Activated naive CD8-positive, alpha-beta T cell treated with anti-CD3 and anti-CD28 coated beads, Interleukin-2, amount 10 ng/mL, durations not matched to agents 7 days and 5 days (primary cell): ENCODE measurements around the gene BAG2. TPM values are rescaled to one million over a fixed set of nuclear protein-coding genes. Genes with fewer than 3 reads are reported as not detected.

Experiments
- ATAC-seq: fragments of 150-1000 bp; cut with Tn5 transposase; one replicate; pipeline ENCODE4 v1.10.0; 2021; ENCODE audit warnings: low read depth, moderate library complexity
- POLR2A ChIA-PET: fragments of 350-600 bp; sonication (Branson Sonifier 250); formaldehyde crosslinking; loops from one replicate; lab custom pipeline; 2021; ENCODE audit warnings: antibody characterized with exemption; lab: Charles Lee
- DNase-seq: peaks from one replicate; pipeline ENCODE4 v3.0.0; 2021
- H3K27ac Mint-ChIP-seq: one replicate; pipeline ENCODE4 v1.8.0; 2022; ENCODE audit warnings: mild to moderate bottlenecking, mixed read lengths
- H3K27me3 Mint-ChIP-seq: one replicate; pipeline ENCODE4 v1.8.0; 2022; ENCODE audit warnings: mild to moderate bottlenecking, moderate library complexity, mixed read lengths
- H3K36me3 Mint-ChIP-seq: one replicate; pipeline ENCODE4 v1.8.0; 2021; ENCODE audit warnings: mild to moderate bottlenecking, mixed read lengths
- H3K4me1 Mint-ChIP-seq: one replicate; pipeline ENCODE4 v1.8.0; 2021; ENCODE audit warnings: mixed read lengths
- H3K4me3 Mint-ChIP-seq: one replicate; pipeline ENCODE4 v1.8.0; 2022; ENCODE audit warnings: mild to moderate bottlenecking, moderate library complexity, mixed read lengths
- H3K9me3 Mint-ChIP-seq: one replicate; pipeline ENCODE4 v1.8.0; 2021; ENCODE audit warnings: mixed read lengths
- total RNA-seq, 2 experiments: library from RNA; stranded (reverse); gene quantifications; one replicate each; pipeline ENCODE4 v1.2.3, GENCODE V29; 2021

The BAG2 gene
- total RNA-seq, 2 experiments from 2014 or later: 7.3 to 7.6 TPM

- H3K27ac Mint-ChIP-seq: no peak overlapping the region
- no peak overlapping the region for H3K4me3 Mint-ChIP-seq
- ATAC-seq: no peak
- no peak for DNase-seq
- H3K36me3 Mint-ChIP-seq: peaks cover 27% of the 10 kb centered on the region
- H3K27me3 Mint-ChIP-seq: no peaks in the 10 kb centered on the region
- peaks cover 3% of the 10 kb centered on the region for H3K4me1 Mint-ChIP-seq
- H3K9me3 Mint-ChIP-seq: peaks cover 2% of the 10 kb centered on the region
- POLR2A ChIA-PET: no interaction called here
These were observed 13.5 kb upstream of the BAG2 start for GRCh38 chr6:57158658-57159057.

DNA sequence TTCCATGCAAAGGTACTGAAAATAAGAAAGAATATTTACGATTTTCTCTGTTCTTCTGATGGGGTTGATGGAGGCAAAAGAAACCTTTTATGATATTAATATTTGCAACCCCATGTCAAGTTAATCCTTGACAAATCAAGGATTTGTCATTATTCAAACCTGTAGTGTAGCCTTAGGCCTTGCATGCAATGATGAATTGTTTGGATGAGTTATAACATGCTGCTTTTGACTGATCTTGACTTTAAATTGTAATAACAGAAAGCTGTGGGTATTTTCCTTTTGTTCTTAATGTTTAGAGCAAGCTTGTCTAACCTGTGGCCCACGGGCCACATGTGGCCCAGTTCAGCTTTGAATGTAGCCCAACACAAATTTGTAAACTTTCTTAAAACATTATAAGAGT is 13.0 kb upstream of the BAG2 start:
- peaks cover 3% of the 10 kb centered on the region for H3K4me1 Mint-ChIP-seq
- ATAC-seq: no peak
- peaks cover 4% of the 10 kb centered on the region for H3K9me3 Mint-ChIP-seq
- no peak overlapping the region for H3K27ac Mint-ChIP-seq
- no peak for DNase-seq
- POLR2A ChIA-PET: no interaction called here
- H3K27me3 Mint-ChIP-seq: no peaks in the 10 kb centered on the region
- H3K4me3 Mint-ChIP-seq: no peak overlapping the region
- H3K36me3 Mint-ChIP-seq: peaks cover 32% of the 10 kb centered on the region

- peaks cover 47% of the 10 kb centered on the region for H3K36me3 Mint-ChIP-seq
- no peak overlapping the region for H3K27ac Mint-ChIP-seq
- H3K4me3 Mint-ChIP-seq: no peak overlapping the region
- H3K27me3 Mint-ChIP-seq: no peaks in the 10 kb centered on the region
- ATAC-seq (no peak), DNase-seq (no peak)
- POLR2A ChIA-PET: interaction anchor here (1.7 kb wide), 1 partner anchor 10 kb away, joined by 6 read pairs; the partner anchor contains the start of gene BAG2
- H3K9me3 Mint-ChIP-seq: peaks cover 11% of the 10 kb centered on the region
- peaks cover 3% of the 10 kb centered on the region for H3K4me1 Mint-ChIP-seq
These were observed 10.1 kb upstream of the BAG2 start for GRCh38 chr6:57162028-57162427.

DNA sequence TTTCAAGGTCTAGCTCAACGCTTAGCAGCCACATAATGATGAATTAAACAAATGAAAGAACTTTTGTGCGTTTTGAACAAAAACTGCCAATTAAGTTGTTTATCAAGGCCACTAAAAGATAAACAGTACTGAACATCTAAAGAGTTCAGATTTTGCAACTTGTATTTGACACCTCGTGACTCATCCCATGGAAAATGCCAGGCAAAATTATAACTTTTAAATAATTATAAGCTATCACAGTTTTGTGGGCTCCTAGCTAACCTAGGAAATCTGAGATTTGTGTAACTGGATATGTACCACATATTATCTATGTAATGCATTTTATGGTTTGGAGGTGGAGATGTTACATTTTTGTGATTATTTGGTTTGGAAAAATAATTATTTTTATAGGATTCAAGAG is 9.6 kb upstream of the BAG2 start:
- H3K4me3 Mint-ChIP-seq: no peak overlapping the region
- peaks cover 3% of the 10 kb centered on the region for H3K4me1 Mint-ChIP-seq
- H3K27ac Mint-ChIP-seq: no peak overlapping the region
- H3K27me3 Mint-ChIP-seq: no peaks in the 10 kb centered on the region
- DNase-seq (no peak), ATAC-seq (no peak)
- H3K36me3 Mint-ChIP-seq: peaks cover 51% of the 10 kb centered on the region
- POLR2A ChIA-PET: interaction anchor here (1.7 kb wide), 1 partner anchor 10 kb away, joined by 6 read pairs; the partner anchor contains the start of gene BAG2
- H3K9me3 Mint-ChIP-seq: peaks cover 11% of the 10 kb centered on the region

DNA sequence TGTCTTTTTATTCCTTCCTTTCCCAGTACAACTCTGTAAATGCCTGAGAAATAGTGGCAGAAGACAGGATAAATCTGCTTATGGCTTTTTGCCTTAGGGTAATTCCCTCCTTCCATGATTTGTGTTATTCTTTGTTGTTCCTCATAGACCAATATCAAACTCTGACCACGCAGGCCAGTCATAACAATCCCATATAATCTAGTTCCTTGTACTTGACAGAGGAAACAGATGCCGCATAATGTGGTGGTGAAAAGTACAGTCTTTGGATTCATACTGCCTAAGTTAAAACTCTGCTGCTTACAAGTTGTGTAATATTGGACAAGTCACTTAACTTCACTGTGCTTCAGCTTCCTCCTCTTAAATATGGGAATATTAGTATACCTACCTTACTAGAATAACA is 8.2 kb upstream of the BAG2 start:
- no peak for ATAC-seq
- Mint-ChIP-seq H3K27ac (no peak overlapping the region), H3K9me3 (peaks cover 11% of the 10 kb centered on the region), H3K36me3 (peaks cover 43% of the 10 kb centered on the region), H3K27me3 (no peaks in the 10 kb centered on the region), H3K4me1 (no peaks in the 10 kb centered on the region), H3K4me3 (no peak overlapping the region)
- POLR2A ChIA-PET: no interaction called here
- no peak for DNase-seq

GRCh38 chr6:57165080-57165479 is 7.0 kb upstream of the BAG2 start:
- ATAC-seq: no peak
- POLR2A ChIA-PET: no interaction called here
- no peak overlapping the region for H3K4me3 Mint-ChIP-seq
- peaks cover 43% of the 10 kb centered on the region for H3K36me3 Mint-ChIP-seq
- no peak for DNase-seq
- H3K4me1 Mint-ChIP-seq: peaks cover 3% of the 10 kb centered on the region
- H3K9me3 Mint-ChIP-seq: peaks cover 11% of the 10 kb centered on the region
- no peaks in the 10 kb centered on the region for H3K27me3 Mint-ChIP-seq
- H3K27ac Mint-ChIP-seq: no peak overlapping the region

DNA sequence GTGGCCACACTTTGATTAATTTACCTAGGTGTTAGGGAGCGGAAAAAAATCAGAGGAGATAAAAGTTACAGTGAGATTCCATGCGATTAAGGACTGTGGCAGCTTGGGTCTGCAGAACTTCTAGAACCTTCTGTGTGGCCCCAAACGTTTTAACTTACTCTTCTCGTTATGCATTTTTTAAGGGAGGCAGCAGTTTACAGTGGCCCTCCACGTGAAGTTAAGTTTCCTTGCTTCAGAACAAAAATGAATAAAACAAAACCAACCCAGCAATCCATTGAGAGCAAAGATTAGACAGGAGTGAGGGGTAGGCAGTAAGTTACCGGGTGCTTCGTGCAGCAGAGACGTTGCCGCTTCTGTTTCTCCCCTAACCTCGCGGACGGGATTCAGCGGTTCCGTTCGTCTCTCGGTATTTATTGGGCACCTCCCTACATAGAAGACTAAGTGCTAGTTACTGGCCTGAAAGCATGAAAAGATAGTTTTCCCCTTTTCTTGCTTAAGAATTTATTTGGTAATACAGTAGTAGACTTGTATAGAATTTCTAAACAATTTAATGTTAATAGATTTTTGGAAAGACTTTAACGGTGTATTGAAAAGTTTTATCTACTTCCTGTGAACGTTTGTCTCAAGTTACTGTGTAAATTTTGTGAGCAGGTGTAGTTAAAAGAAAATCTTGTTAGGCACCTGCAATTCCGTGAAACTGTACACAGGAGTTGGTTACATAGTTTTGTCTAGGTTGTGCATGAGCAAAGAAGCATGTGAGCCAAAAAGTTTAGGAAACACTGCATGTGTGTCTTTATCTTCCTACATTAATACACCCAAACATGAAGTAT is 1.1 kb downstream of the BAG2 start:
- H3K9me3 Mint-ChIP-seq: no peaks in the 10 kb centered on the region
- peak; percentile 36 for DNase-seq
- peaks cover 40% of the 10 kb centered on the region for H3K4me1 Mint-ChIP-seq
- H3K27ac Mint-ChIP-seq: peak overlapping the region; percentile 91
- POLR2A ChIA-PET: interaction anchor here (1.6 to 2.1 kb wide), 4 partner anchors 17 to 144 kb away, joined by 3 to 8 read pairs (median 6); partner anchors contain the start of genes PRIM2, RAB23 and ZNF451
- ATAC-seq: no peak
- H3K4me3 Mint-ChIP-seq: peak overlapping the region; percentile 98
- peaks cover 6% of the 10 kb centered on the region for H3K36me3 Mint-ChIP-seq
- no peaks in the 10 kb centered on the region for H3K27me3 Mint-ChIP-seq

GRCh38 chr6:57173886-57174510 is 1.9 kb downstream of the BAG2 start:
- H3K27ac Mint-ChIP-seq: peak overlapping the region; percentile 91
- DNase-seq (no peak), ATAC-seq (no peak)
- peaks cover 7% of the 10 kb centered on the region for H3K36me3 Mint-ChIP-seq
- H3K4me3 Mint-ChIP-seq: peak overlapping the region; percentile 98
- no peaks in the 10 kb centered on the region for H3K9me3 Mint-ChIP-seq
- H3K27me3 Mint-ChIP-seq: no peaks in the 10 kb centered on the region
- H3K4me1 Mint-ChIP-seq: peaks cover 43% of the 10 kb centered on the region
- POLR2A ChIA-PET: no interaction called here

- no peak for ATAC-seq
- POLR2A ChIA-PET: no interaction called here
- peak overlapping the region; percentile 98 for H3K4me3 Mint-ChIP-seq
- peaks cover 7% of the 10 kb centered on the region for H3K36me3 Mint-ChIP-seq
- H3K27ac Mint-ChIP-seq: no peak overlapping the region
- H3K4me1 Mint-ChIP-seq: peaks cover 44% of the 10 kb centered on the region
- DNase-seq: no peak
- H3K9me3 Mint-ChIP-seq: no peaks in the 10 kb centered on the region
- H3K27me3 Mint-ChIP-seq: no peaks in the 10 kb centered on the region
These were observed 2.4 kb downstream of the BAG2 start for GRCh38 chr6:57174511-57174907.

DNA sequence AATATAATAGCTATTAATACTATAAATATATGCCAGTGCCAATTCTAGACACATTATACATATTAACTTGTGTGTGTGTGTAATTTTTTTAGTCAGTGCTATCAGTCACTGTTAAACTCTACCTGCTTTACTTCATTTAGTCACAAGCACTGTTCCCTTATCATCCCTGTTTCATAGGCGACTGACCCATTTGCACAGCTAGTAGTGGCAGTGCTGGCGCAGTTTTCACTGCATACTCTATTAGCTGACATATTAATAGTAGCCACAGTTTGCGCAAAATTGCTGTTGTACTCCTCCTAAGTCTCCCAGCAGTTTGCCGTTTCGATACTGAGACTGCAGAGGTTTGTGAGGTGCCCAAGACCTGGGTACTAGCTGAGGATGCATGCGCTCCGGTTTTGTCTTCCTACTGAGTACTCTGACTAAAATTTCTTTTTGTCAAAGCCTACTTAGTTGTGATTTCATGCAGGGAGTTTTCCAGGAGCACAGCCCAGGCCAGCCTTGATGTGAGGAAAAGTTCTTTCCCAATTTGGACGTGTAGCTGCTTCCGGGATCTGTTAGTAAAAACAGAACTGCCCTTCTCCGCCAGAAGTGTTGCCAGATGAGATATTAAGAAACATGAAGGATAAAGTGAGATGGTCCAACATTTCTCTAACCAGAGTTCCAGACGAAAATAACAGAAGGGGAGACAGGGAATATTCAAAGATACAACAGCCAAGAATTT is 5.6 kb downstream of the BAG2 start:
- ATAC-seq: no peak
- H3K36me3 Mint-ChIP-seq: peaks cover 12% of the 10 kb centered on the region

GRCh38 chr6:57180596-57180995 is 8.5 kb downstream of the BAG2 start:
- Mint-ChIP-seq H3K4me1 (peaks cover 12% of the 10 kb centered on the region), H3K27me3 (no peaks in the 10 kb centered on the region), H3K9me3 (no peaks in the 10 kb centered on the region), H3K27ac (no peak overlapping the region), H3K36me3 (peaks cover 21% of the 10 kb centered on the region), H3K4me3 (no peak overlapping the region)
- DNase-seq: no peak
- ATAC-seq: no peak
- POLR2A ChIA-PET: no interaction called here

More for the DNA sequence above, 5.6 kb downstream of the BAG2 start:
- Mint-ChIP-seq H3K27me3 (no peaks in the 10 kb centered on the region), H3K4me1 (peaks cover 29% of the 10 kb centered on the region), H3K27ac (no peak overlapping the region), H3K4me3 (no peak overlapping the region), H3K9me3 (no peaks in the 10 kb centered on the region)
- DNase-seq: no peak
- POLR2A ChIA-PET: interaction anchor here (0.9 kb wide), 1 partner anchor 44 kb away, joined by 3 read pairs; the partner anchor contains the start of gene RAB23

DNA sequence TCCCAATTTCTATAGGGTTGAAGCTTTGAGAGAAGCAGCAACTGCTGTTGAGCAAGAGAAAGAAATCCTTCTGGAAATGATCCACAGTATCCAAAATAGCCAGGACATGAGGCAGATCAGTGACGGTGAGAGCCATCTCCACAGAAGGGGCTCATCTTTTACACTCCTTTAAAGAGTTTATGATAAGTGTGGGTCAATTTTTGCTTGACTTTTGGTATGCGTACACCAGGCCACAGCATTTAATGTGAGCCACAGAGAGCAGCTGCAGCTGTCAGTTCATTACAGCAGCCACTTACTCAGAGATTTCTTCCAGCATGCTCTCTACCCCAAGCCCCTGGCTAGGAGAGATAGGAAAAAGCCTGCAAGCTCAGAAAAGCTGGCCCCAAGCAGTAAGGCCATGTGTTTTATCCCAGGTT is 9.9 kb downstream of the BAG2 start:
- POLR2A ChIA-PET: no interaction called here
- peaks cover 28% of the 10 kb centered on the region for H3K36me3 Mint-ChIP-seq
- H3K27ac Mint-ChIP-seq: peak overlapping the region; percentile 9
- H3K9me3 Mint-ChIP-seq: no peaks in the 10 kb centered on the region
- DNase-seq (no peak), ATAC-seq (no peak)
- peaks cover 8% of the 10 kb centered on the region for H3K4me1 Mint-ChIP-seq
- no peaks in the 10 kb centered on the region for H3K27me3 Mint-ChIP-seq
- H3K4me3 Mint-ChIP-seq: no peak overlapping the region

DNA sequence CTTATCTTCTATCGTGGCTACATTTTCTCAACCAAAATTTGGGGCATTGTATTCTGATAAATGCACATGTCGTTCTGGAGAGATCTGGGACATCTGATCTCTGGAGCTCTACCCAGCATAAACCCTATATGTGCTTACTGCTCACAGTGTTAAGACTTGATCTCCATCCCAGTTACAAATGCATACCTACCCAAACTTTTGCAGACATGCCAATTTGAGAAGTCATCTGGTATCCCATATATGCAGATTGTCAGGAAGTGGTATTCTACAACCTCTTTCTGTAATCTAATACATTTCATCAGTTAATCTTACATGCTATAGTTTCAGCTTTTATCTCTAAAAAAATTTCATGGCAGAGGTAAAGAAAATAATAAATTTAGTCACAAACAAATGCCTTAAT is 11.2 kb downstream of the BAG2 start:
- Mint-ChIP-seq H3K4me1 (peaks cover 3% of the 10 kb centered on the region), H3K9me3 (no peaks in the 10 kb centered on the region), H3K27me3 (no peaks in the 10 kb centered on the region), H3K36me3 (peaks cover 24% of the 10 kb centered on the region), H3K4me3 (no peak overlapping the region), H3K27ac (no peak overlapping the region)
- ATAC-seq (no peak), DNase-seq (no peak)
- POLR2A ChIA-PET: no interaction called here
